Measurements from ENCODE around the gene ADORA1. TPM values are rescaled to one million over a fixed set of nuclear protein-coding genes. Genes with fewer than 3 reads are reported as not detected.

Gene ADORA1
- total RNA-seq, 1 experiment from 2014 or later, result 1.5 TPM

GRCh38 chr1:203145321-203146041, 18.0 kb downstream of the ADORA1 start:
- DNase-seq, result no peak
- H3K36me3 ChIP-seq, result no peaks in the 10 kb centered on the region
- no peaks in the 10 kb centered on the region for H3K27me3 ChIP-seq
- H3K9me3 ChIP-seq, result no peaks in the 10 kb centered on the region
- no peak overlapping the region for H3K4me3 ChIP-seq

- Histone ChIP-seq H3K36me3 (no peaks in the 10 kb centered on the region), H3K9me3 (no peaks in the 10 kb centered on the region), H3K27me3 (no peaks in the 10 kb centered on the region), H3K4me3 (no peak overlapping the region)
- no peak for DNase-seq
Observed at GRCh38 chr1:203146042-203146369, 18.5 kb downstream of the ADORA1 start.

- H3K27me3 ChIP-seq, result no peaks in the 10 kb centered on the region
- H3K36me3 ChIP-seq, result no peaks in the 10 kb centered on the region
- no peak for DNase-seq
- no peak overlapping the region for H3K4me3 ChIP-seq
- no peaks in the 10 kb centered on the region for H3K9me3 ChIP-seq
Observed at GRCh38 chr1:203146537-203146936, 19.0 kb downstream of the ADORA1 start.

- Histone ChIP-seq H3K36me3 (no peaks in the 10 kb centered on the region), H3K9me3 (no peaks in the 10 kb centered on the region), H3K27me3 (no peaks in the 10 kb centered on the region), H3K4me3 (no peak overlapping the region)
- no peak for DNase-seq
Observed at GRCh38 chr1:203147376-203147775, 19.9 kb downstream of the ADORA1 start.

GRCh38 chr1:203148127-203148526, 20.6 kb downstream of the ADORA1 start:
- no peak overlapping the region for H3K4me3 ChIP-seq

GRCh38 chr1:203148579-203148978, 21.1 kb downstream of the ADORA1 start:
- H3K4me3 ChIP-seq, result no peak overlapping the region
- no peaks in the 10 kb centered on the region for H3K27me3 ChIP-seq
- no peaks in the 10 kb centered on the region for H3K36me3 ChIP-seq
- no peaks in the 10 kb centered on the region for H3K9me3 ChIP-seq
- no peak for DNase-seq

More at GRCh38 chr1:203148127-203148526, 20.6 kb downstream of the ADORA1 start:
- no peak for DNase-seq
- no peaks in the 10 kb centered on the region for H3K9me3 ChIP-seq
- no peaks in the 10 kb centered on the region for H3K36me3 ChIP-seq
- H3K27me3 ChIP-seq, result no peaks in the 10 kb centered on the region

GRCh38 chr1:203149188-203149840, 21.8 kb downstream of the ADORA1 start:
- Histone ChIP-seq H3K36me3 (no peaks in the 10 kb centered on the region), H3K27me3 (no peaks in the 10 kb centered on the region), H3K4me3 (no peak overlapping the region), H3K9me3 (no peaks in the 10 kb centered on the region)
- no peak for DNase-seq

GRCh38 chr1:203150511-203151297, 23.2 kb downstream of the ADORA1 start:
- no peak overlapping the region for H3K4me3 ChIP-seq
- DNase-seq, result no peak
- no peaks in the 10 kb centered on the region for H3K9me3 ChIP-seq
- H3K27me3 ChIP-seq, result no peaks in the 10 kb centered on the region
- H3K36me3 ChIP-seq, result no peaks in the 10 kb centered on the region

- Histone ChIP-seq H3K27me3 (no peaks in the 10 kb centered on the region), H3K9me3 (no peaks in the 10 kb centered on the region), H3K36me3 (no peaks in the 10 kb centered on the region), H3K4me3 (no peak overlapping the region)
- no peak for DNase-seq
Observed at GRCh38 chr1:203151362-203152157, 24.0 kb downstream of the ADORA1 start.

- DNase-seq, result peak; percentile 55
- H3K36me3 ChIP-seq, result no peaks in the 10 kb centered on the region
- no peaks in the 10 kb centered on the region for H3K9me3 ChIP-seq
- H3K4me3 ChIP-seq, result no peak overlapping the region
- H3K27me3 ChIP-seq, result no peaks in the 10 kb centered on the region
Observed at GRCh38 chr1:203152158-203153034, 24.9 kb downstream of the ADORA1 start.

- no peak for DNase-seq
- Histone ChIP-seq H3K36me3 (no peaks in the 10 kb centered on the region), H3K4me3 (no peak overlapping the region), H3K27me3 (no peaks in the 10 kb centered on the region), H3K9me3 (peaks cover 3% of the 10 kb centered on the region)
Observed at GRCh38 chr1:203153051-203153988, 25.8 kb downstream of the ADORA1 start.

- no peak overlapping the region for H3K4me3 ChIP-seq
- H3K9me3 ChIP-seq, result peaks cover 10% of the 10 kb centered on the region
- no peaks in the 10 kb centered on the region for H3K36me3 ChIP-seq
- peak; percentile 60 for DNase-seq
- H3K27me3 ChIP-seq, result no peaks in the 10 kb centered on the region
Observed at GRCh38 chr1:203153989-203154821, 26.7 kb downstream of the ADORA1 start.

GRCh38 chr1:203156280-203156679, 28.8 kb downstream of the ADORA1 start:
- peaks cover 10% of the 10 kb centered on the region for H3K9me3 ChIP-seq
- H3K27me3 ChIP-seq, result no peaks in the 10 kb centered on the region
- no peaks in the 10 kb centered on the region for H3K36me3 ChIP-seq
- no peak overlapping the region for H3K4me3 ChIP-seq
- DNase-seq, result no peak

- Histone ChIP-seq H3K27me3 (no peaks in the 10 kb centered on the region), H3K9me3 (peaks cover 10% of the 10 kb centered on the region), H3K4me3 (no peak overlapping the region), H3K36me3 (no peaks in the 10 kb centered on the region)
- no peak for DNase-seq
Observed at GRCh38 chr1:203158423-203158822, 30.9 kb downstream of the ADORA1 start.

All from MG63 (cell line).